Ovary (tissue), 9 donors: Measurements from ENCODE around the gene STRN4. TPM values are rescaled to one million over a fixed set of nuclear protein-coding genes. Genes with fewer than 3 reads are reported as not detected.

Source experiments
- DNase-seq, 5 donors: peaks; one replicate each; pipeline ENCODE4 v3.0.0-alpha.2; 2019 to 2020
- H3K27ac ChIP-seq, 2 donors: fragments of 200-600 bp; one replicate each; pipeline versions ENCODE4 v1.5.1 to v1.8.0; 2019 to 2022
- H3K27me3 ChIP-seq: fragments of 200-600 bp; one replicate; pipeline ENCODE4 v1.8.0; 2022
- H3K36me3 ChIP-seq: fragments of 200-600 bp; sonication (generic); one replicate; pipeline ENCODE4 v1.5.1; 2019
- H3K4me1 ChIP-seq: one replicate; pipeline ENCODE4 v1.8.1; 2013; ENCODE audit warnings: mild to moderate bottlenecking, moderate library complexity; ENCODE audit not compliant: insufficient read depth
- H3K4me3 ChIP-seq: fragments of 200-600 bp; sonication (generic); one replicate; pipeline ENCODE4 v1.5.1; 2017
- H3K9me3 ChIP-seq, 2 donors: fragments of 200-600 bp in 1 of 2; sonication (generic) in 1 of 2; one replicate each; pipeline versions ENCODE4 v1.5.1 to v1.8.1; 2013 to 2019; ENCODE audit warnings: mild to moderate bottlenecking in 1 of 2, moderate library complexity in 1 of 2
- EP300 ChIP-seq: sonication (generic); formaldehyde crosslinking; IDR thresholded peaks from one replicate; pipeline ENCODE4 v1.6.1; 2017; ENCODE audit warnings: antibody characterized with exemption
- POLR2A ChIP-seq: fragments of 450-650 bp; IDR thresholded peaks from one replicate; pipeline ENCODE4 v1.6.1; 2017; ENCODE audit warnings: antibody characterized with exemption, mild to moderate bottlenecking, moderate library complexity
- WGBS, 3 donors: extraction: QIAGEN DNeasy Blood & Tissue Kit in 1 of 3; methylation state at CpG; one replicate each; pipeline versions ENCODE4 v1.1.5 to v1.1.7; 2013 to 2017; 5-methylcytosine and 5-hydroxymethylcytosine counted together
- intact Hi-C, 4 donors: fragments of 100-400 bp; cut with DNase I; formaldehyde crosslinking; loops; one replicate each; pipeline versions ENCODE4 v1.11.0 to v1.15.1; 2022 to 2023
- polyA plus RNA-seq, 2 donors: library from polyadenylated mRNA; stranded (reverse); fragments of 200-250 nt in 1 of 2; fragments of 350-450 nt in 1 of 2; fragmentation: Illumina TruSeq in 1 of 2; extraction: RNeasy Lipid Tissue Mini Kit (QIAGEN cat#74804) in 1 of 2; gene quantifications; one replicate each; pipeline ENCODE4 v1.2.3, GENCODE V29; 2013 to 2014
- total RNA-seq, 7 donors: library from RNA; depleted of rRNA in 2 of 7; stranded (reverse); fragments of >200 nt in 2 of 7; fragmentation: NEBNext Ultra II Directional in 3 of 7; extraction: Animal tissue kit (Norgen Biotek cat#: 25700) in 3 of 7; gene quantifications; one replicate each; pipeline versions ENCODE4 v1.1.0 to v1.2.4, GENCODE V29; 2016 to 2023
- TF ChIP-seq, protein P1 (sequence below), 3 donors: fragments of 450-650 bp in 2 of 3; fragments of 200-600 bp in 1 of 3; IDR thresholded peaks; one replicate each; pipeline versions ENCODE4 v1.5.1 to v1.8.0; 2016 to 2022; ENCODE audit warnings: antibody characterized with exemption in 3 of 3, mild to moderate bottlenecking in 1 of 3
- donor health status: DM: no; HTN: no; CAD: no; lungs with moderate emphysema.
- donor health status: DM: no; HTN: no; CAD: no.
- donor health status: Bipolar disorder and iron deficiency.
- donor health status: DM: yes; HTN: yes; CAD: no.
- donor health status: DM: no; HTN: no; CAD: no.
- donor health status: DM: yes; HTN: yes; CAD: no.

Gene STRN4
- total and polyA plus RNA-seq, 9 donors, result 34.8 to 85.3 (median 59.1) TPM

DNA sequence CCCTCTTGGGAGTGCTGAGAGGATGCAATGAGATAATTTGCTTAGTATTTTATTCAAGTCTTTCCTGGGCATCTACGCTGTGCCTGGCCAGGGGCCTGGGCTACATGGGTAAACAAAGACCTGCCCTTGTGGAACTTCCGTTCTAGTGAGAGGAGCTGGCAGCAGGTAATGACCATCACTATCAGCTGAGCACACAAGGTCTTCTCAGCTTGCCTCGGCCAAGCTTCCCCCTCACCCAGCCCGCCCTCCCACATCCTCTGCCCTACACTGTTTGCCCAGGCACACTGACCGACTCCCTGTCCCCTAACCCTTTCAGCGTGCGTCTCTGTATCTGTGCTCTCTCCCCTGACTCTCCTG lies 9.0 kb downstream of the STRN4 start:
- 9 to 37% (median 26%) methylated on average over 7 of the region's 7 CpGs for WGBS, 3 donors
- Histone ChIP-seq H3K36me3 (no peaks in the 10 kb centered on the region), H3K27ac (peak overlapping the region in 1 of 2 donors; percentile 39), H3K4me1 (peaks cover 13% of the 10 kb centered on the region), H3K27me3 (no peaks in the 10 kb centered on the region), H3K4me3 (no peak overlapping the region), H3K9me3 (no peaks in the 10 kb centered on the region)
- TF ChIP-seq POLR2A (no peak), EP300 (no peak)
- TF ChIP-seq, protein P1, sequence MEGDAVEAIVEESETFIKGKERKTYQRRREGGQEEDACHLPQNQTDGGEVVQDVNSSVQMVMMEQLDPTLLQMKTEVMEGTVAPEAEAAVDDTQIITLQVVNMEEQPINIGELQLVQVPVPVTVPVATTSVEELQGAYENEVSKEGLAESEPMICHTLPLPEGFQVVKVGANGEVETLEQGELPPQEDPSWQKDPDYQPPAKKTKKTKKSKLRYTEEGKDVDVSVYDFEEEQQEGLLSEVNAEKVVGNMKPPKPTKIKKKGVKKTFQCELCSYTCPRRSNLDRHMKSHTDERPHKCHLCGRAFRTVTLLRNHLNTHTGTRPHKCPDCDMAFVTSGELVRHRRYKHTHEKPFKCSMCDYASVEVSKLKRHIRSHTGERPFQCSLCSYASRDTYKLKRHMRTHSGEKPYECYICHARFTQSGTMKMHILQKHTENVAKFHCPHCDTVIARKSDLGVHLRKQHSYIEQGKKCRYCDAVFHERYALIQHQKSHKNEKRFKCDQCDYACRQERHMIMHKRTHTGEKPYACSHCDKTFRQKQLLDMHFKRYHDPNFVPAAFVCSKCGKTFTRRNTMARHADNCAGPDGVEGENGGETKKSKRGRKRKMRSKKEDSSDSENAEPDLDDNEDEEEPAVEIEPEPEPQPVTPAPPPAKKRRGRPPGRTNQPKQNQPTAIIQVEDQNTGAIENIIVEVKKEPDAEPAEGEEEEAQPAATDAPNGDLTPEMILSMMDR (IDR thresholded peaks at IDR 0.05), result no peak
- intact Hi-C loops, result no loop called here
- DNase-seq, result peak in 1 of 5 donors; percentile 26

DNA sequence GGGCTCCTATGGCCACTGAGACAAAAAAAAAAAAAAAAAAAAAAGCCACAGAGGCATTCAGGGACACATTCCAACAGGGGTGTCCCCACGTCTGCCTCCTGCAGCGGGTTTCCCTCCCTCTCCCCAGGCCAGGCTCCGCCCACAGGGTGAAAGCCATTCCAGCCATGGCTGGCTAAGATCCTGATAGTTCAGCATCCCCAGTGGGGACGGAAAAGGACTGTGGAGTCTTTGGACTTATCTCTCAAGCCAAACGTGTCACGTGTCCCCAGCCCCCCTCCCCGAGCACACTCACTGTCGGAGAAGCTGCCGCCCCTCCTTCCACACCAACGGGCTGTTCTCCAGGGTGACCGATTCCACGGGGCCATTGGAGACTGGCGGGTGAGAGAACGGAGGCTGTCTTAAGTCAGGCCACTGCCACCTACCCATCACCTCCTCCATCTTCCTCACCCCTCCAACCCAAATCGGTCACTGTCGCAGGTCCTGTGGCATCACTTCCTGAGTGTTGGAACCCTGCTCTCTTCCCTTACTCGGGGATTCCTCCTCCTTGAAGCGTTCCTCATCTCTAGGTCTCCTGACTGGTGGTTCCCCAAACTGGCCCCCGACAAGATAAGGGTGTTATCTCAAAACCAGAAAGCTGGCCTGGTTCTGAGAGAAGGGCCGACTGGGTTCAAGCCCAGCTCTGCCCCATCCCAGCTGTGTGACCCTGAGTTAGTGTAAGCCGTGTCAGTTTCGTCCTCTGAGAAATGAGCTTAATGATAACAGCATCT lies 9.5 kb downstream of the STRN4 start:
- Histone ChIP-seq H3K4me3 (no peak overlapping the region), H3K4me1 (peaks cover 13% of the 10 kb centered on the region), H3K36me3 (no peaks in the 10 kb centered on the region), H3K27ac (peak overlapping the region in 1 of 2 donors; percentile 39), H3K9me3 (no peaks in the 10 kb centered on the region), H3K27me3 (no peaks in the 10 kb centered on the region)
- WGBS, 3 donors, result 29 to 42% (median 30%) methylated on average over 22 of the region's 22 CpGs
- TF ChIP-seq EP300 (no peak), POLR2A (no peak)
- TF ChIP-seq, protein P1 (IDR thresholded peaks at IDR 0.05), result no peak
- DNase-seq, result peak in 2 of 5 donors; percentile 39 to 45
- intact Hi-C loops, result no loop called here

DNA sequence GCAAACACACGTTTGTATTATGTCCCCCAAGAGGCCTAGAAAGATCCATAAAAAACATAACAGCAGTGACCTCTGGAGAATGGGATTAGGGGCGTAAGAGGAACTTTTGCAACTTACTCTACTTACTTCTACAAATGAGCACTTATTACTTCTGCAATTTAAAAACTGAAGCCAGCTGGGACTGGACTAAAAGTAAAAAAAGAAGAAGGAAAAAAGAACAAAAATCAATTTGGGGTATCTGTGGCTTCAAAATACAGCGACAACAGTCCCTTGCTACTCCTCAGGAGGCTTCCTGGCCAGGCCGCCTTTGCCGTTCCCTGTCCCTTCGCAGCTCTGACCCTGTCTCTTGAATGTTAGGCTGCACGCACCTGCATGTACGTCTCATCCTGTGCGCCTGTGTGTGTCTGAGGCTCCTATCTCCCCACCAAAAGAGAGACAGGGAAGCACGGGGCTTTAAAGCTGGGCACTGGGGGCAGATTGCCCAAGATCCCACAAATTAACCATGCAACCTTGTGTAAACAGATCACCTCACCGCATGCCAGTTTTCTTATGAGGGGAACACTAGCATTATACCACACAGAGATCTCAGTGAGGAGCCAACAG lies 12.5 kb downstream of the STRN4 start:
- H3K9me3 ChIP-seq, result no peaks in the 10 kb centered on the region
- no peak overlapping the region for H3K4me3 ChIP-seq
- H3K4me1 ChIP-seq, result peaks cover 13% of the 10 kb centered on the region
- WGBS, 3 donors, result 89 to 91% (median 90%) methylated on average over 11 of the region's 11 CpGs
- intact Hi-C loops, result no loop called here
- no peak overlapping the region for H3K27ac ChIP-seq
- H3K27me3 ChIP-seq, result no peaks in the 10 kb centered on the region
- TF ChIP-seq EP300 (no peak), POLR2A (no peak)
- TF ChIP-seq, protein P1 (IDR thresholded peaks at IDR 0.05), result no peak
- H3K36me3 ChIP-seq, result no peaks in the 10 kb centered on the region
- no peak for DNase-seq

DNA sequence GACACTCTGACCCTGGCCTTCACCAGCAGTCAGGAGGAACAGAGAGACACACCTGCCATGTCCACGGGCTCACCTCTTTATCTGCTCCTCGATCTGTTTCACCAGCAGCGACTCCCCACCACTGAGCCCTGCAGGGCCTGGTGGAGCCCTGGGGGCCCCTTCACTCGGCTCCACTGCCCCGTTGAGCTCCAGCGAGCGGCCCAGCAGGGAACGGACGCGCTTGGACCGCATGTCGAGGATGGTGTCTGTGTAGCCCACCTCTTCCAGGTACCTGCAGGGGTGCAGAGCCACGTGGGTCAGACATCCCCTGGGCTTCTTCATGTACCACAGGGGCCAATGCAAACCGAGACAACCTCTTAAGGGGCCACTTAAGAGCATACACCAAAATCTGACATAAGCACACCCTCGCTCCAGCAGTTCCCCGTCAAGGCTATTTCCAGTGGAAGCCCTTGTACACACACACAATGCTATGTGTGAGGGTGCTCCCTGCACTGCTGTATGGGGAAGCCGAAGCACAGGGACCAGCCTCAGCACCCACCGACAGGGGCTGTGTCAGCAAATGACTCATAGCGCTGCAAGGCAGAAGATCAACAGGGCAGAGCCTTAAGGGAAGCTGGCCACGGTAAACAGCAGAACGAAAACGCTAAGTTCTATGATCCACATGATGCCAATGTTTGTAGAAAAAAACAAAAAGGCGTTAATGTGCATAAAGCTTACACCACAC lies 13.1 kb downstream of the STRN4 start:
- H3K4me3 ChIP-seq, result no peak overlapping the region
- no peak for DNase-seq
- H3K27ac ChIP-seq, result no peak overlapping the region
- H3K9me3 ChIP-seq, result no peaks in the 10 kb centered on the region
- H3K36me3 ChIP-seq, result no peaks in the 10 kb centered on the region
- WGBS, 3 donors, result 81 to 84% (median 82%) methylated on average over 23 of the region's 23 CpGs
- no peaks in the 10 kb centered on the region for H3K27me3 ChIP-seq
- peaks cover 13% of the 10 kb centered on the region for H3K4me1 ChIP-seq
- no peak for TF ChIP-seq EP300
- TF ChIP-seq, protein P1 (IDR thresholded peaks at IDR 0.05), result no peak
- intact Hi-C loops, result no loop called here
